ENCODE results near the gene NECTIN1. TPM values are rescaled to one million over a fixed set of nuclear protein-coding genes. Genes with fewer than 3 reads are reported as not detected.

NECTIN1 gene
- total and polyA plus RNA-seq, 4 donors: 1.3 to 7.1 (median 4.9) TPM

DNA sequence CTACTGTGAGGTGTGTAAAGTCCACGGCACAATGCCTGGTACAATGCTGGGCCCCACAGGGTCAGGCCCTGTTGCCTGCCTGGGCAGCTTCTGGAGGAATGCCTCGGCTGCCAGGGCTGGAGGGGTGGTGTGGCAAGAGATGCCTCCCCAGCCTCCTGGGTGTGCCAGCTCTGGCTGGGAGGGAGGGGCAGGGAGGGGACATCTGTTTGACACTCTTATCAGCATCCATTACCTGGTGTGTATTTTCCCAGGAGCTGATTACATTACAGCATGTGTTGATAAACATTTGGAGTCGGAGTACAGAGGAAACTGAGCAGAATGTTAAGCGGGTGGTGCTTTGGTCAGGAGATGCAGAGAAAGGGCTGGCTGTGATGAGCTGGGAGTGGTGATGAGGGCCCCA lies 11.0 kb upstream of the NECTIN1 start:
- H3K27me3 ChIP-seq (ENCODE audit: control insufficient read depth in 1 of 2, insufficient read depth in 2 of 2, low read length in 1 of 2): no peaks in the 10 kb centered on the region
- intact Hi-C loops (cut with DNase I): loop anchor here in 1 of 2 donors (5.0 kb wide), 1 partner anchor 73 kb away; no protein-coding TSS in a partner anchor

DNA sequence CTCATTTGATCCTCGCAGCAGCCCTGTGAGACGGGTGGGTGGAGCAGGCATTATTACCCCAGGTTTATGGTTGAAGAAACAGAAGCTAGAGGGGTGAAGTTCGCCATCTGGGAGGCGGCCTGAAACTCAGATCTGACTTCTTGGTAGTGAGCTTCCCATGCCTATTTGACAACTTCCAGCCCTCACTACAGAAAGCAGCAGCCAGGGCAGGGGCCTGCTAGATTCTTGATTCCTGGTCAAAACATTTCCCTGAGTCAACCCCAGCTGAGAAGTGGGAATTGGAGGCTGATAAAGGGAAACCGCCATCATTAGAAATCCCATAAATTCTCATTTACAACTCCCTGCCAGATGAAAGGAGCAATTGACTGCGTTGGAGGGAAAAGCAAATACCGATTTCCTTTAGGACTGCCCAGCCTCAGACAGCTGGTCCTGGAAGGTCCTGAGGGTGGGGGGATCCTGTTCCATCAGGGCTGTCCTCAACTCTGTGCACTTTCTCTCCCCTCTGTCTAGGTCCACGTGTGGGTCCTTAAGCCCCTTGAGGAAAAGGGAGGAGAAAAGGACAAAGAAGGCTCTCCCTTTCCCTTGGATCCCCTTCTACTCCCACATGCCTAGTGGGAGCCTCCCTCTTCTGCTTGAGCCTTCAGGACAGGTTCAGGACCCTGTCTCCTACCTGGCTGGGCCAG lies 10.2 kb upstream of the NECTIN1 start:
- intact Hi-C loops (cut with DNase I): no loop called here
- WGBS, 2 donors: 62 to 75% methylated on average over 8 of the region's 8 CpGs
- Histone ChIP-seq H3K36me3 (ENCODE audit: control insufficient read depth in 1 of 2, insufficient read depth in 2 of 2, low read length in 1 of 2) (no peaks in the 10 kb centered on the region), H3K4me1 (ENCODE audit: control insufficient read depth in 1 of 2, insufficient read depth in 2 of 2, low read length in 2 of 2) (no peaks in the 10 kb centered on the region), H3K4me3 (ENCODE audit: low read length in 2 of 2) (no peak overlapping the region), H3K9me3 (ENCODE audit: control insufficient read depth, low read length) (no peaks in the 10 kb centered on the region), H3K27me3 (ENCODE audit: control insufficient read depth in 1 of 2, insufficient read depth in 2 of 2, low read length in 1 of 2) (no peaks in the 10 kb centered on the region), H3K27ac (ENCODE audit: low read depth in 1 of 2, low read length in 2 of 2) (no peak overlapping the region)
- ATAC-seq (ENCODE audit: low FRiP score): no peak
- DNase-seq: no peak

More for the DNA sequence above, 11.0 kb upstream of the NECTIN1 start:
- DNase-seq (no peak), ATAC-seq (ENCODE audit: low FRiP score) (no peak)
- Histone ChIP-seq H3K4me1 (ENCODE audit: control insufficient read depth in 1 of 2, insufficient read depth in 2 of 2, low read length in 2 of 2) (no peaks in the 10 kb centered on the region), H3K9me3 (ENCODE audit: control insufficient read depth, low read length) (no peaks in the 10 kb centered on the region), H3K27ac (ENCODE audit: low read depth in 1 of 2, low read length in 2 of 2) (no peak overlapping the region), H3K4me3 (ENCODE audit: low read length in 2 of 2) (no peak overlapping the region), H3K36me3 (ENCODE audit: control insufficient read depth in 1 of 2, insufficient read depth in 2 of 2, low read length in 1 of 2) (no peaks in the 10 kb centered on the region)
- 89 to 93% methylated on average over 4 of the region's 4 CpGs for WGBS, 2 donors

DNA sequence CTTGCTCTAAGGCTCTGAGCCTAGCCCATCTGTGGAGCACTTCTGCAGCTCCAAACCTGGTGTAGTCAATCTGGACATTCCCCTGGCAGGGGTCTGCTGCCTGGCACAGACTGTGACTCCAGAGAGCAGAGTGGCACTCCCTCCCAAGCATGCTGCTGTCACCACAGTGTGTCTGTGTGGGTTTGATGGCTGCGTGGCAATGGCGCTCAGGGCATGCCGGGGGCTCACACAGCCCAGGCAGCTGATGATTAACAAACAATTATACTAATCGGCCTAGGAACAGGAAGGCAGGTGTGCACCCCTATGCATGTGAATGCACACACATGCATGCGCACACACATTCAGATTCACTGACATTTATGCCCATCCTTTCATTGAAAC lies 9.0 kb upstream of the NECTIN1 start:
- 96 to 98% methylated on average over 5 of the region's 5 CpGs for WGBS, 2 donors
- ATAC-seq (ENCODE audit: low FRiP score): no peak
- Histone ChIP-seq H3K4me3 (ENCODE audit: low read length in 2 of 2) (no peak overlapping the region), H3K4me1 (ENCODE audit: control insufficient read depth in 1 of 2, insufficient read depth in 2 of 2, low read length in 2 of 2) (no peaks in the 10 kb centered on the region), H3K27me3 (ENCODE audit: control insufficient read depth in 1 of 2, insufficient read depth in 2 of 2, low read length in 1 of 2) (no peaks in the 10 kb centered on the region), H3K36me3 (ENCODE audit: control insufficient read depth in 1 of 2, insufficient read depth in 2 of 2, low read length in 1 of 2) (no peaks in the 10 kb centered on the region), H3K9me3 (ENCODE audit: control insufficient read depth, low read length) (no peaks in the 10 kb centered on the region), H3K27ac (ENCODE audit: low read depth in 1 of 2, low read length in 2 of 2) (no peak overlapping the region)
- intact Hi-C loops (cut with DNase I): no loop called here
- DNase-seq: no peak

DNA sequence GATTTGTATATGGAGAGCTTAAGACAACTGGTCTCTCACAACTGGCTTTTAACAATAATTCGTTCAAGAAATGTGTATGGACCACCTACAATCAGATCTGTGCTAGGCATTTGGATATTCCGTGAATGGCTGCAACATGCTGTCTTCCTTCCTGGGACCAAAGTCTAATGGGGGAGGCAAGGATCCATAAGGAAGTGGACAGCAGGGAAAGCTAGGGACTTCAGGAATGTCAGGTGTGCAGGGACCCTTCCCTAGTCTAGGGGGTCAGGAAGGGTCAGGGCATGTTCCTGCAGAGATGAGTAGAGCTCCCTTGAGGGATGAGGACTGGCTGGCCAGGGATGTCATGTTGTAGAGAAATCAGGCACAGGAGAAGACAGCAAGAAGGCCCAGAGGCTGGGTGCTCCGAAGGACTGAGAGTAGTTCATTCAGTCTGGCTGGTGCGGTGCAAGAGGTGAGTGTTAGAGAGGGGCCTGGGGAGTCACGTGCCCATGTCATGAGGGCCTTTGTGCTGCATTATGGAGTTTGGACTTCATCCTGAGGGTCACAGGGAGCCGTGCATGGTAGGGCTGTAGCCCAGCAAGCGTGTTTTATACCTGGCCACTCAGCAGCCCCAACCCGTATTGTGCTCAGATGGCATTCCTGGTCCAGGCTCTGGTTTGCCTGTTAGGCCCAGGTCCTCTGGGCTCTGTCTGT lies 8.5 kb upstream of the NECTIN1 start:
- no peak overlapping the region for H3K27ac ChIP-seq (ENCODE audit: low read depth in 1 of 2, low read length in 2 of 2)
- H3K27me3 ChIP-seq (ENCODE audit: control insufficient read depth in 1 of 2, insufficient read depth in 2 of 2, low read length in 1 of 2): no peaks in the 10 kb centered on the region
- no peak overlapping the region for H3K4me3 ChIP-seq (ENCODE audit: low read length in 2 of 2)
- no peak for DNase-seq
- no peak for ATAC-seq (ENCODE audit: low FRiP score)
- H3K4me1 ChIP-seq (ENCODE audit: control insufficient read depth in 1 of 2, insufficient read depth in 2 of 2, low read length in 2 of 2): no peaks in the 10 kb centered on the region
- H3K9me3 ChIP-seq (ENCODE audit: control insufficient read depth, low read length): no peaks in the 10 kb centered on the region
- H3K36me3 ChIP-seq (ENCODE audit: control insufficient read depth in 1 of 2, insufficient read depth in 2 of 2, low read length in 1 of 2): no peaks in the 10 kb centered on the region
- 93 to 95% methylated on average over 8 of the region's 8 CpGs for WGBS, 2 donors
- intact Hi-C loops (cut with DNase I): no loop called here

DNA sequence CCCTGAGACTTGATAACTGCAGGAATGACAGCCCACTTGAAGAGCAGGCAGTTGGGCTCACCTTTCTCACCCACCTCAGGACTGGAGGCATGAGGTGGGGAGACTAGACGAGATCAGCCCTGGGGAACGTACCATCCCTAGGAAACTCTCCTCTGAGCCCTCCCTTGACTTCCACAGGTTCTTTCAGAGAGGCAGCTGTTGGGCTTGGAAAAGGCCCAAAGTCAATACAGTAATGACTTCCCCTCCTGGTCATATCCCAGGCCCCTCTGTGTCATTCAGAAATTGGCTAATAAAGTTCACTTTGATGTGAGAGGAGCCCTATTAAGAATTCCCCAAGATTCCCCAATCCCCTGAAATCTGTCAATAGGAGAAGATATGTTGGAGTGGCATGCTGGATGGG lies 5.8 kb upstream of the NECTIN1 start:
- WGBS, 2 donors: 78 to 84% methylated on average over 2 of the region's 2 CpGs
- intact Hi-C loops (cut with DNase I): no loop called here
- Histone ChIP-seq H3K27ac (ENCODE audit: low read depth in 1 of 2, low read length in 2 of 2) (no peak overlapping the region), H3K36me3 (ENCODE audit: control insufficient read depth in 1 of 2, insufficient read depth in 2 of 2, low read length in 1 of 2) (no peaks in the 10 kb centered on the region), H3K4me3 (ENCODE audit: low read length in 2 of 2) (no peak overlapping the region), H3K27me3 (ENCODE audit: control insufficient read depth in 1 of 2, insufficient read depth in 2 of 2, low read length in 1 of 2) (no peaks in the 10 kb centered on the region), H3K9me3 (ENCODE audit: control insufficient read depth, low read length) (no peaks in the 10 kb centered on the region), H3K4me1 (ENCODE audit: control insufficient read depth in 1 of 2, insufficient read depth in 2 of 2, low read length in 2 of 2) (no peaks in the 10 kb centered on the region)
- ATAC-seq (ENCODE audit: low FRiP score): no peak
- no peak for DNase-seq

DNA sequence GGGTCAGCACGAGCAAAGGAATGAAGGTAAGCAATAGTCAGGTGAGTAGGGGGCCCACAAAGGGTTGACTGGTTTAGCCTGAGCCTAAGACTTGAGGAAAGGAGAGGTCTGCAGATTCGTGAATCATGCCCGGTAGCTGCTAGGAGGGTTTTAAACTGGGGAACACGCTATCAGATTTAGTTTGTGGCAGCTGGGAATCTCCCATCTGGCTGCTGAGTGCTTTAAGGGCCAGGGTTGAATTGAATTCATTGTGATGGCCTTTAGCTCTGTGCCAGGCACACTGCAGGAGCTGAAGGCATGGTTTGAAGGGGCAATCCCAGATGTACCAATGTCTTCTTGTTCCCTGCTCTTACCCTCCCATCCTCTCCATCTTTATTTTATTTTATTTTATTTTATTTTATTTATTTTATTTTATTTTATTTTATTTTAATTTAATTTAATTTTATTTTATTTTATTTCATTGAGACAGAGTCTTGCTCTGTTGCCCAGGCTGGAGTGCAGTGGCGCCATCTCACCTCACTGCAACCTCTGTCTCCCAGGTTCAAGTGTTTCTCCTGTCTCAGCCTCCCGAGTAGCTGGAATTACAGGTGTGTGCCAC lies 1.9 kb upstream of the NECTIN1 start:
- ATAC-seq (ENCODE audit: low FRiP score): no peak
- 87 to 89% methylated on average over 4 to 6 of the region's 6 CpGs for WGBS, 2 donors

DNA sequence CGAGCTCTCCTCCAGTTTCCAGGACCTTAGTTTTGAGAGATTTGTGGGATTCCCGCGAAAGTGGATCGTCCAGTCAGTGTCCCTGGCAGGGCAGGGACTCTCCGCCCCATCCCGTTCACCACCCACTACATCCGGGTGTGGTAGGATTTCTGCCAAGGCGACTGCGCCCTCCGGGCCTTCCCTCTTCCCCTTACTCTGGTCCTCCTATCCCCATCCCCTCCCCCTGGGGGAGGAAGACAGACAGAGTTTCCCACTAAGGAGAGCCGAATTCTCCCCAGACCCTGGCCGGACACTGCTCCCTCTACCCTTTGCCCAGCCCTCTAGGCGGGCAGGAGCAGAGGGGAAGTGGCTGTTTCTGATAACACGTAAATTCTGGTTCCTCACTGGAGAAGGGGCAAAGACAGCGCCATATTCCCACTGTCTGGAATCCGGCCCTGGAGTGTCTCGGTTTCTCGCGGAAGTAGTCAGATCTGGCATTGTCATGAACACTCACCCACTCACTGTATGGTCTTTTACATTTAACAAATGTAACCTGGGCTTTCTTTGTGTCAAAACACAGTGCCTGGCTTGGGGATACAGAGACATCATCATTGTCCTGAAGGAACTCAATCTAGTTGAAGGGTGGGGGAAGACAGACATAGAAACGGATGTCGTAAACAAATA lies 1.1 kb upstream of the NECTIN1 start:
- H3K27ac ChIP-seq (ENCODE audit: low read depth in 1 of 2, low read length in 2 of 2): no peak overlapping the region
- no peaks in the 10 kb centered on the region for H3K36me3 ChIP-seq (ENCODE audit: control insufficient read depth in 1 of 2, insufficient read depth in 2 of 2, low read length in 1 of 2)
- WGBS, 2 donors: 16 to 17% methylated on average over 21 of the region's 21 CpGs
- intact Hi-C loops (cut with DNase I): loop anchor here (5.0 to 10.0 kb wide), 5 partner anchors 58 to 365 kb away; no protein-coding TSS in a partner anchor
- no peaks in the 10 kb centered on the region for H3K4me1 ChIP-seq (ENCODE audit: control insufficient read depth in 1 of 2, insufficient read depth in 2 of 2, low read length in 2 of 2)
- no peaks in the 10 kb centered on the region for H3K27me3 ChIP-seq (ENCODE audit: control insufficient read depth in 1 of 2, insufficient read depth in 2 of 2, low read length in 1 of 2)
- peak overlapping the region; percentile 0 to 45 for H3K4me3 ChIP-seq (ENCODE audit: low read length in 2 of 2)
- no peaks in the 10 kb centered on the region for H3K9me3 ChIP-seq (ENCODE audit: control insufficient read depth, low read length)
- DNase-seq: peak; percentile 87 to 88
- peak; percentile 73 for ATAC-seq (ENCODE audit: low FRiP score)

More for the DNA sequence above, 1.9 kb upstream of the NECTIN1 start:
- H3K4me3 ChIP-seq (ENCODE audit: low read length in 2 of 2): no peak overlapping the region
- intact Hi-C loops (cut with DNase I): no loop called here
- no peak for DNase-seq
- no peaks in the 10 kb centered on the region for H3K27me3 ChIP-seq (ENCODE audit: control insufficient read depth in 1 of 2, insufficient read depth in 2 of 2, low read length in 1 of 2)
- H3K36me3 ChIP-seq (ENCODE audit: control insufficient read depth in 1 of 2, insufficient read depth in 2 of 2, low read length in 1 of 2): no peaks in the 10 kb centered on the region
- H3K9me3 ChIP-seq (ENCODE audit: control insufficient read depth, low read length): no peaks in the 10 kb centered on the region
- H3K4me1 ChIP-seq (ENCODE audit: control insufficient read depth in 1 of 2, insufficient read depth in 2 of 2, low read length in 2 of 2): no peaks in the 10 kb centered on the region
- H3K27ac ChIP-seq (ENCODE audit: low read depth in 1 of 2, low read length in 2 of 2): no peak overlapping the region

DNA sequence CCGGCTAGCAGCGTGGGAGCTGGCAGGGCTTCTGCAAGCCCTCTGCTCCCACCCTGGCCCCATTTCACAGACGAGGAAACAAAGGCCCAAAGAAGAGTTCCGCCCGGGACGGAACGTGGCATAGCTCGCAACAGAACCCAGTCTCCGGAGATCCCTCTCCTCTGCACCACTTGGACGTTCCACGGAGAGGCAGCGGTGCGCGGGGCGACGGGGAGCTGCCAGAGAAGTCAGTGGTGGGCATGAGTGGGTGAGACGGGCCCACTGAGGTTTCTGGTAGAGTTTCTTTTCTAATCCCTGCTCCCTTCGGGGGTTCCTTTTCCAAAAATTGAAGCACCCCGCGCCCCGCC lies 554 bp upstream of the NECTIN1 start:
- no peak overlapping the region for H3K27ac ChIP-seq (ENCODE audit: low read depth in 1 of 2, low read length in 2 of 2)
- H3K9me3 ChIP-seq (ENCODE audit: control insufficient read depth, low read length): no peaks in the 10 kb centered on the region
- intact Hi-C loops (cut with DNase I): loop anchor here (5.0 to 10.0 kb wide), 5 partner anchors 57 to 365 kb away; no protein-coding TSS in a partner anchor
- H3K27me3 ChIP-seq (ENCODE audit: control insufficient read depth in 1 of 2, insufficient read depth in 2 of 2, low read length in 1 of 2): no peaks in the 10 kb centered on the region
- no peaks in the 10 kb centered on the region for H3K4me1 ChIP-seq (ENCODE audit: control insufficient read depth in 1 of 2, insufficient read depth in 2 of 2, low read length in 2 of 2)
- H3K4me3 ChIP-seq (ENCODE audit: low read length in 2 of 2): peak overlapping the region; percentile 0 to 45
- WGBS, 2 donors: 0 to 3% methylated on average over 16 to 21 of the region's 21 CpGs
- ATAC-seq (ENCODE audit: low FRiP score) (no peak), DNase-seq (no peak)
- no peaks in the 10 kb centered on the region for H3K36me3 ChIP-seq (ENCODE audit: control insufficient read depth in 1 of 2, insufficient read depth in 2 of 2, low read length in 1 of 2)

Data from aorta (tissue), 5 donors.